HG02623 (cell line): ENCODE data around the gene RPTOR.
A peak's percentile ranks its signal among the peaks of the same experiment; 100 is the strongest.

Experiments
- ATAC-seq: cut with Tn5 transposase; IDR thresholded peaks from one replicate; pipeline ENCODE4 v1.9.1; 2021; ENCODE audit warnings: moderate library complexity; ENCODE audit not compliant: unreplicated experiment

RPTOR gene

DNA sequence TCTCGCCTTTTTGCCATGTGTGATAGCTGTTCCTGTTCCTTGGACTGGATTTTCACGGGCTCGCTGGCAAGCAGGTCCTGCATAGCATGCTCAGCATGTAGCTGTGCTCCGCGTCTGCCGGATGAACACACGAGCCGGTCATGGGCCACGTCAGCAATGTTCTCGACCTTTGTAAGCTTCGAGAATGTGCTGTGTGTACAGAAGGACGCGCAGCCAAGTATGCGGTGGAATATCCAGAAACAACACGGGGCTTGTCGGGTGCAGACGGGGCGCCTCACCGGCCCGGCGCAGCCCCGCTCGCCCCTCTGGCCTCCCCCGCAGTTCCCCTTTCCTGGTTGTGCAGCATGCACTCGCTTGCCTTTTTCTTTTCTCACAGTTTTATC lies 42.2 kb downstream of the RPTOR start:
- no peak for ATAC-seq

DNA sequence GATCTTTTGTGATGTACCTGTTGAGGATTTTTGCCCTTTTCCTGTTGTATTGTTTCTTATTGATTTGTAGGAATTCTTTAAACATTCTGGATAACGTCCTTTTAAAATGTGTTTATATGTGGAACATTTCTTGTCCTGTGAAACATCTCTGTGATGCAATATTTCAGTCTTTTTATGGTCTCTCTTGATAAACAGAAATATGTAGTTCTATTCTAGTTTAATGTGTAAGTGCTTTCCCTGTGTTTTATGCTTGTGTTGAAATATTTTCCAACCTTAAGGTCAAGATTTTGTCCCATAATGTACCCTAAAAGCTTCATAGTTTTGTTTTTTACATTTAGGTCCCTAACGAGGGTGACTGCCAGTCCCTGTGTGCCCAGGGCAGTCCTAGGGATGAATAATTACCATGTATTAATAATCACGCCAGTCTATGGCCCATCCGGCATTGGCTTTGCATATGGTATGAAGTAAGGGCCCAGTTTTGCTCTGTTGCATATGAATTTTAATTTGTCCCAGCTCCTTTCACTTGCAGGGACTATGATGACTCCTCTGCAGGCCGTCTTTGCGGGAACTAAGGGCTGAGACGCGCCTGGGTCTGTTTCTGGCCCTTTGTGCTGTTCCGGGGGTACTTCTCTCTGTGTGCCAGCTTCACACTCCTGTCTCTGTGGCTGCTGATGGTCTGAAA lies 44.2 kb downstream of the RPTOR start:
- ATAC-seq, result no peak

DNA sequence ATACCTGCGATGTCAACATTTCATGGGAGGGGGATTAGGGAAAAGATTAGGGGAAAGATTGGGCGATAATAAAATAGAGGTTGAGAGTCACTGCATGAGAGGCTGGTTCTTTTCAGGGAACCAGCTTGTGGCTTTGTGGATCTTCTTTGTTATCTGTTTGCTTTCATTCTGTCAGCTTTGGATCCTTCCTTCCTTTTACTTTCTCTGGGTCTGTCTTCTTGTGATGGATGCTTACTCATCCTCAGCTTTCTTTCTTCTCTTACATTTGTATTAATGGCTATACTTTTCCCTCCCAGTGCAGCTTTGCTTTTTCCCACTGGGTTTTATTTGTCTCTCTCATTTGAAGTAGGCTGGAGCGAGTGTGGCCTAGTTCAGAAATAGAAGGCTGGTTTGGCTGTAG lies 47.1 kb downstream of the RPTOR start:
- ATAC-seq, result no peak

DNA sequence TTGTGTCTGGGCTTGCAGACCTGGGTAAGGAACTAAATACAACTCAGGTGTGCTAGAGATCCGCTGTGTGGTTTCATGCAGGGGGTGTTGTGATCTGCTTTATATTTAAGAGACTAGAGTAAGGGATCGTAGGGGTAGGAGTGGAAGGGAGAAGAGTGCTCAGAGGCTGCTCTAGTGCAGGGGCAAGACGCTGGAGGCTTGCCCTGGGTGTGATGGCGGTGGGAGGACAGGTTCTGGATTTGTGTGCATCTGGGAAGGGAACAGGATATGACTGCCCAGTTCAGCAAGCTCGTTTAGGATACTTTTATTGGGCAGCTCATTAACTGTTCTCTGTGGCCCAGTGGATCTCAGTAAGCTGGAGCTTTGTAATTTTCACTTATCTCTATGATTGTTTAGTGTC lies 47.6 kb downstream of the RPTOR start:
- ATAC-seq, result no peak

DNA sequence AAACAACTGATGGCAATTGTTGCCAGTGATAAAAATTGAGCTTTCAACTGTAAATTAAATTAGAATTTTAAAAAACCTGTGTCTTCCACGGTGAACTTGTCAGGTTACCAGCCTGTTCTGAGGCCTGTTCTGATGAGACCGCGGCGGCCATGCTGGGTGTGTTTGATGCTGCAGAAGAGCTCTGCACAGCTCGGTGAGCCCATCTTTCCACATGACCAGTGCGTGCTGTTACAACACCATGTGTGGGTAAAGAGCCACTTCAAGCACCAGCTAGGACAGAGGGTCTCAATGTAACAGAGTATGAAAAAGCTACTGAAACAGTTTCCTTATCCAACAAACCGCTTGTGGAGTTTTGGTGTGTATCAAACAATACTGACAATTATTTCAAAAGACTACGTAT lies 48.5 kb downstream of the RPTOR start:
- no peak for ATAC-seq

DNA sequence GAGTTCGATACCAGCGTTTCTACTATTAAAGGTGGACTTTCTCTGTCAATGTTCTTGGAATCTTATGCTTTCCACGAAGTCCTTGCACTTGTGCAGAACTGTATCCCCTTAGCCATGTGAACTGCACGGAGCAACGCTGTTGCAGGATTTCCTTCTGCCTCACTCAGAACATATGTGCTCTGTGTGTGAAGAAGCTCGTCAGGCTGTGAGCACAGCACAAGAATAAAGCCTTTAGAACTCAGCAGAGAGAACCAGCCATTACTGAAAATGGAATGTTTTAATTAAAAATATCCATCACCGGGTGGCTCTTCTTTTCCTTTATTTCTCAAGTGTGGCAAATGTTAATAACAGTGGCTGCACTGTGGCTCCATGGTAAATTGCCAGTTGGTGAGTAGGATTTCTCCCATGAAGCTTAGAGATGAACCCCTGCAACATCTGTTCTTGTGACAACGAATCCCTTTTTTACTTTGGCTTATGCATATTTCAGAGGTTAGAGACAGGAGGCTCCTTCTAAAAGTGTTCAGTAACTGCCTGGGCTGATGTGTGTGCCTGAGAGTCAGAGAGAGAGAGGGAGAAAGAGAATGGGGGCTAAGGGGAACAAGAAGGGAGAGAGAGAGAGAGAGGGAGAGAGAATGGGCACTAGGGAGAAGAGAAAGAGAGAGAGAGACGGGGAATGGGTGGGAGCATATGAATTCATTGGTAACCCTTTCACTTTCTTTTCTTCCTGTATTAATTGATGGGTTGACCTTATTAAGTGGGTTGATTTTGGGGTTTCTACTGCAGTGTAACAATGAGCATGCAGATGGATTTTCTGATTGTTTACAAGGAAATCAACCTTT lies 50.0 kb downstream of the RPTOR start:
- ATAC-seq, result no peak

DNA sequence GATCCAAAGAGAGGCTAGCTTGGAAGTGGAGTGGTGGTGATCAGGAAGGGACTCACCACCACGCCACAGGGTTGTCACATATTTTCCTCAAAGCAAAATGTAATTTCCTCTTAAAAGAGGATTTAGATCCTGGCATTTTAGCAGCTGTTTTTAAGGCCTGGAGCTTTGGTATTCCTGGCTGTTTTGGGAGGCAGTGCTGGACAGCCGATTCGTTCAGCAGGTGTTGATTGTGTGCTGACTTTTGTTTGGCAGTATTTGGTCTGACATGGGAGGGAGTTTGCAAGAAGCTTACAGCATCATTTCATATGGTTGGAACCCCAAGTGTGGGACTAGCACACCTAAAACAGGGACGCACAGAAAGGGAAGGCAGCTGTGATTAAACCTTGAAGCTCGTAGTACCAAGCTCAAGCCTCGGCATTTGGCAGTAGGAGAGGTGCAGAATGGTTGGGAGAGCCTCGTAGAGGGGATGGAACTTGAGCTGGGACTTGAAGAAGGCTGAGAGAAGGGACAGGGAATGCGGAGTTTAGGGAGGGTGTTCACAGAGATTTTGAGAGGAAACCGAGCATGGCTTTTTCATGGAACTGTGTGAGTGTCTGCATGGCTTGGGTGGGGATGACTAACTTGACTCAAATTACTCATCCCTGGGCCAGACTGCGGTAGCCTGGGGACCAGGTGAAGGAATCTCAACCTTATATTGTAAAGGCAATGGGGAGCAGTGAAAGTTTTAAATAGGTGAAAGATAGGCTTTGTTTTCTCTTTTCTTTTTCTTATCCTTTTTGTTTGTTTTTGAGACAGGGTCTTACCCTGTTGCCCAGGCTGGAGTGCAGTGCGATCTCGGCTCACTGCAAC lies 52.3 kb downstream of the RPTOR start:
- ATAC-seq, result no peak

DNA sequence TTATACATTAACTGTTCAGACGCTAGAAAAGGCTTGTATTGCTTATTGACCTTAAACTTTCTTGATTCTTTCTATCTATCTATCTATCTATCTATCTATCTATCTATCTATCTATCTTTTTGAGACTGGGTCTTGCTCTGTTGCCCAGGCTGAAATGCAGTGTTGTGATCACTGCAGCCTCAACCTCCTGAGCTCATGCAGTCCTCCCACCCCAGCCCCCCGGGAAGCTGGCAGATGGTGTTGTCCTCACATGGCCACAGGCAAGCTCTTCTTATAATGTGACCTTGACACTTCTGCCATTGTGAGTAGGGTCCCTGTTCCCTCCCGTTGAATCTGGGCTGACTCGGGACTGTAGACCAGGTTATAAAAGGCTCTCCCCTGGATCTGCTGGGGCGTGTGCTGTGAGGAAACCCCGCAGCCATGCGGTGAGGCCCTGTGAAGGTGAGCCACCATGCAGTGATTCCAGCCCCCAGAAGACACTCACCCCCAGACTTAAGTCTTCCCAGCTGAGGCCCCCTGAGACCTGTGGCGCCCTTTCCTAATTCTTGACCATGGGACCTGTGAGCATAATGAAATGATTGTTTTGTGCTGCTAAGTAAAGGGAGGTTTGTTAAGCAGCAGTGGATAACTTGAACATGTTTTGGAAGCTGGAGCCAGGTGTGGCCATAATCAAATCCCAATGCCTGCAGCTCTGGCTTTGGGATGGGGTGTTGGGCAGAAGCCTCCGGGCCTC lies 54.3 kb downstream of the RPTOR start:
- ATAC-seq, result no peak

DNA sequence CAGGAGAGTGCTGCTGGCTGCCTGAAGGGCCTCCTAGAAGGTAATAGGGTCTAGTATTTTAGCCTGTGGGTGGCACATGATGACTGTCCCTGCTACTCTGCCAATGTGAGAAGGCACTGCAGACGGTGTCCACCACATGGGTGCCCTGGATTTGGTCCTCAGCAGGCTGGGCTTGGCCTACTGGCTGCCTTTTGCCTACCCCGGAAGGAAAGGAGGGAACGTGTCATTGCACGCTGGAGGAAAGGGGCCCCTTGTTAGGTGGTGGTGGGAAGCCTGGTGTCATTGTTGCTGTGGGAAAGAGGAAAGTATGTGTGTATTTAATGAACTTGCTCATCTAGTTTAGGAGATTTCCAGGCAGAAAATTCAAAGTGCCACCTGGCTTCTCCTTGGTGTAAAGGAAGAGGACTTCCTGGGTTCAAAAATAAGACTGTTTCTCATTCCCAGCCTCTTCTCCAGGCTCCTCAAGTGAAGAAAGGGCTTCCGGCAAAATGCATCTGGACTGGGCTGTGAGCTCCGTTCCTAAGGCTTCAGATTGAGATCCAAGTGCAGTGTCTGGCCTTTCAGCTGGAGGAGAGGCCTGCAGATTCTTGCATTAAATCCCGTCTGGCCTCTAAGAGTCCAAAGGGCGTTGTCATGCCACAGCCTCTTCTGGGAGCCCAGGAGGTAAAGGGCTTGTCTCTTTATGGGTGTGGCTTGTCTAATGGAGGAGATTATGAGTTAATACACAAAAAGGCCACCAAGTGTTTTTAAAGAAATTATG lies 55.1 kb downstream of the RPTOR start:
- no peak for ATAC-seq

DNA sequence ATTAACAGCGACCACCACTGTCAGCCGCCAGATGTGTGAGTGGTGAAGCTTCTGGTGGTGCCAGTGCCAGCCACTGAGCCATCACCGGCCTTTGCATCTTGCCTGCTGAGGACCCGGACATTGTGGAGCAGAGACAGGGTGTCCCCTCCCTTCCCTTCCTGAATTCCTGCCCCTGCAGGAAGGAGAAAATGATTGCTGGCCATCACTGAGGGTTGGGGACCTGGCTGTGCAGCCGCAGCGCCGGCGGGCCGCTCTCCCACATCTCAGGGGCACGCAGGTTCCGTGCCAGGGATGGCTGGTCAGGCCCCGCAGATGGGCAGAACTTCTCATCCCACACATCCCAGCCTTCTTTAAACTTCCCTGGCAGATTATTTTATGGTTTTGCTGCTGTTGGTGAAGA lies 56.5 kb downstream of the RPTOR start:
- ATAC-seq, result no peak

DNA sequence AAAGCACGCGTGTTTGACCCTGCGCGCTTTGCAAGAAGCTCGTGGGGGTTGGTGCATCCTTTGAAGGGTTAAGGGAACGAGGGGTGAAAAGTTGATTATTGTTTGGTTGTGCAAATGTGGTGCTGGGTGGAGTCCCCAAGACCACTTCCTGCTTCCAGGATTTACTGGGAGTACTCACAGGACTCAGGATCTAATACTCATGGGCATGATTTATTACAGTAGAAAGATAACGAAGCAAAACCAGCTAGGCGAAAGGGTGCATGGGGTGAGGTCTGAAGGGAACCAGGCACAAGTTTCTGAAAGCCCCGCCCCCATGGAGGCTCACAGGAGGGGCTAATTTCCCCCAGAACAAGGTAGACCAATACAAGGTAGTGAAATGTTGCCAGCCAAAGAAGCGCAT lies 58.8 kb downstream of the RPTOR start:
- ATAC-seq, result no peak

DNA sequence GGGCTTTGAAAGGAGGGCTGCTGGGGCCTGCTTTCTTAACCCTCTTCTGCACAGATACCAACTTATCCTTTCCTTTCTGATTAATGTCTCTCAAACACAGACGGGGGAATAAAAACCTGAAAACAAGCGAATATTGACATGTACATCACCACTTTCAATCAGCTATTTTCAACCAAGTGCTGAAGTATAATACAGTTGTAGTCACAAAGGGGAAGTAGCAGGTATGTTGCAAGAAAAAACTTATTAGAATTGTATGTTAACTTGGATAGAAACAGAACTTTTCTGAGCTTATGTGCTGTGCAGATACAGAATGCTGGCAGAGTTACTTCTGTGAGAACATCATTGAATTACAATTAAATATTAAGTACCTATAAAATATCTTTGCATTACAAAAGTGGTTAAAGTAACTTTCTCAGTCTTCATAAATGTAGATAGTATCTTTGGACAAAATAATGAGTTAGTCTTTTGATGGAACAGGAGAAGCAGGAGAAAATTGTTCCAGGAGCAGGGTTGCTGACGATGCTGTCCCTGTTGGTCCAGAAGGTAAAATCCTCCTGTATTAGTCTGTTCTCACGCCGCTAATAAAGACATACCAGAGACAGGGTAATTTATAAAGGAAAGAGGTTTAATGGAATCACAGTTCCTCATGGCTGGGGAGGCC lies 59.5 kb downstream of the RPTOR start:
- ATAC-seq, result no peak

DNA sequence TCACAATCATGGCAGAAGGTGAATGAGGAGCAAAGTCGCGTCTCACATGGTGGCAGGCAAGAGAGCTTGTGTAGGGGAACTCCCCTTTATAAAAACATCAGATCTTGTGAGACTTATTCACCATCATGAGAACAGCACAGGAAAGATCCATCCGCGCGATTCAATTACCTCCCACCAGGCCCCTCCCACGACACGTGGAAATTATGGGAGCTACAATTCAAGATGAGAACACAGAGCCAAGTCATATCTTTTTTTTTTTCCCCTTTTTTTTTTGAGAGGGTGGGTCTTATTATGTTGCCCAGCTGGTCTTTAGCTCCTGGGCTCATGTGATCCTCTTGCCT lies 60.0 kb downstream of the RPTOR start:
- no peak for ATAC-seq

DNA sequence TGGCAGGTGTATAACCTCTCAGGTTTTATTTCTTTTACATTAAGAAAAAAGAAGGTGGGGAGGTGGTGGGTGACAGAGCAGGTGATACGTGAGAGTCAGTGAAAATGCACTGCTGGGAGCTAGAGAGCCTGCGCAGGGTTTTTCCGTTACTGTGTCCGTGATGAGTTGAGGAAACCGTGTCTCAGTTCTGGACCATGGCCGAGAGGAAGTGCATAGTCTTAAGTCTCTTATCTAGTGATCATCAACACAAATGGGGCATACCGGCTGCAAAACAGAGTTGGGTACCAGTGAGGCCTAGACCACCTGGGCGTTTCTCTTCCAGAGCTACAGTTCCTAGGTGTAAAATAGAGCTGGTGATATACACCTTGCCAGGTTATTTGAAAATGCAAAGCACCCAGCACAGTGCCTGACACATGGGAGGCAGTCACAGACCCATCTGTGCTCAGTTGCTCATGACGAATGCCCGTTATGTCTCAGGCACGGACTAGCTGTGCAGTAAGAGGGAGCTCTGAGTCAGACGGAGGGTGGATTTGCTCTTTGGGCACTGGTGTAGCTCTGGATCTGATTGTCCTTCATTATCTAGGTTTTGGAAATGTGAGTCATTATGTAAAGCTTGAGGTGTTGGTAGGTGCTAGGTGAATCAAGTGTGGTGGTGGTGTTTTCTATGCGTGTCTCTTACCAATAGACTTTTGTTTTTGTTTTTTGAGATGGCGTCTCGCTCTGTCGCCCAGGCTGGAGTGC lies 60.9 kb downstream of the RPTOR start:
- peak; percentile 72 for ATAC-seq

DNA sequence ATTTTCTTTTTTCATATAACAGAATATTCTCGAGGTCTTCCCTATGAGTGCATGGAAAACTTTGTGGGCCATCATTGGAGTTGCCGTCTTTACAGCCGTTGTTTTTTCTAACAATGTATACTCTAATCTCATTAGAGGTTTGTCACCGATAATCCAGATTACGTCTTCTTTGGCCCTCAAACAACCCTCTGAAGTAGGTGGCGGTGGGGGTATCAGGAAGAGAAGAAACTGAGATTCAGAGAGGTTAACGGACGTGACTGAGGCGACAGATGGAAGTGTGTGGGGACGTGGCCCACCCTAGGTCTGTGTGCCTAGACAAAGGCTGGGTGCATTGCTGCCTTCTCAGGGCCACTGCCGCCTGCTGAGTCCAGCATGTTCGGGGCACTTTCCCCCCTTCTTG lies 63.7 kb downstream of the RPTOR start:
- ATAC-seq, result no peak

DNA sequence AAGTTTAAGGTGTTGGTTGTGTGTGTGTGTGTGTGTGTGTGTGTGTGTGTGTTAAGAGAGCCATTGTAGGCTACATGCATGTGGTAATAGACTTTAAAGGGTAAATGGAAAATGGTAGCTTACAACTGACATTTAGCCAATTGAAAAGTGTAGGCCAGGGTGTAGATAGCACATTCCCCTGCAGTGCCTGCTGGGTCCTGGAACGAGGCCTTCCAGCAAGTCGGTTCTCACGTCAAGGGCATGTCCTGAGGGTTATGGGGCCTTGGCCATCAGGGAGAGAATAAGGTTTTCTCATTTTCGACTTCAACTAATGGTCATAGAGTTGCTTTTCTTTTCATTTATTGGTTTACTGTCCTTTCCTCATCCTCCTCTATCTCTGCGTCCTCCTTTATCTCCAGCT lies 65.1 kb downstream of the RPTOR start:
- ATAC-seq, result no peak

DNA sequence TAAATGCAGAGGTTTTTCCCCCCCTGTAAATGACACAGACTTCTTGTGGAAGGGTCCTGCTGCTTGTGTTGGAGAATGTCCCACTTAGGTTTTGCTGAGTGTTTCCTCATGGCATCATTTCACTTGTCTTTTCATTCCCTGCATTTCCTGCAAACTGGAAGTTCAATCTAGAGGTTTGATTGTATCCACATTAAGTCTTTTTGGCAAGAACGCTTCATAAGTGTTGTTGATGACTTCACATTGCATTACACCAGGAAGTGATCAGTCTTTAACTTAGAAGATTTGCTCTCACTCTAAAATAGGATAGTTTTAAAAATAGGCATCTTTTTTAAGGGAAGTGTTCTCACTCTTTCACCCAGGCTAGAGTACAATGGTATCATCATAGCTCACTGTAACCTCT lies 67.2 kb downstream of the RPTOR start:
- no peak for ATAC-seq

DNA sequence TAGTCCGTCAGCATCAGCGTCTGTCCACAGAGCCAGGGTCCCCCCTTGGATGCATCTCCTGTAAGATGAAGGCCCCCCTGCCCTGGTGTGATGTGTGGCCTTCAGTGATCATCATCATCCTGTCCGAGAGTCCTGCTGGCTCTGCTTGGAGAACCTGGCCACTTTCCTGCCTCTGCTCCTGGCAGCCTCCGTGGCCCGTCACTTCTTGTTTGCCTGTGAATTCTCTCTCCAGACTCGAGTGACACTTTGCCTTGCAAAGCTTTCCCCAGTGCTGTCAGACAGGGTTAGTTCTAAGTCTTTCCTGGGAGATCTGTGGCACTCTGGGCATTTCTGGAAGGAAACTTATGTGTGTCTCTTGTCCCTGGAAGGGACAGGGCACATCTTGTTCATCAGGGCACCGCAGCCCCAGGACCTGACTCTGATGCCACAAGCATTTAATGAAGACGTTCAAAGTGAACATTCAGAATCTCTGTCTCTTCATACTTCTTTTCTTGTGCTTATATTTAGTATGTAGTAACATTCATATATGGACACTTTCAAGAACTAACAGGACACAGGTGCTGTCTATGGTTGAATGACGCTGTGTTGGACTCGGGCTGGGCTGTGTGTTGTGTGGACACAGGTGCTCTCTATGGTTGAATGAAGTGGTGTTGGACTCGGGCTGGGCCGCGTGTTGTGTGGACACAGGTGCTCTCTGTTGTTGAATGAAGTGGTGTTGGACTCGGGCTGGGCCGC lies 68.5 kb downstream of the RPTOR start:
- ATAC-seq, result no peak

DNA sequence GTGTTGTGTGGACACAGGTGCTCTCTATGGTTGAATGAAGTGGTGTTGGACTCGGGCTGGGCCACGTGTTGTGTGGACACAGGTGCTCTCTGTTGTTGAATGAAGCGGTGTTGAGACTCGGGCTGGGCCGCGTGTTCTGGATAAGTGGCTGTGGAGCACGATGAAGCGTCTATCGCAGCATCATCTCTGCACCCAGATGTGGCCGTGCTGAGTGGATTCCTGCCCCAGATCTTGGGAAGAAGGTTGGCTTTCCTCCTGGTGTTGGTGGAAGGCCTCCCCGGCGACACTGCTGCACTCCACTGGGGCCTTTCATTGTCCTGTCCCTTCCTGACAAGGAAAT lies 69.1 kb downstream of the RPTOR start:
- ATAC-seq, result no peak
